ENCODE measurements around the gene CDCA3.

- TF ChIP-seq ZNF121 (CRISPR knock-in tag; IDR thresholded peaks at IDR 0.05) (no peak), ATF2 (CRISPR knock-in tag; IDR thresholded peaks at IDR 0.05; ENCODE audit: borderline replicate concordance, low read depth) (no peak), ESRRA (CRISPR knock-in tag; IDR thresholded peaks at IDR 0.05; ENCODE audit: borderline replicate concordance) (no peak), FOXJ3 (CRISPR knock-in tag; IDR thresholded peaks at IDR 0.05; ENCODE audit: borderline replicate concordance) (no peak), CTCF (IDR thresholded peaks at IDR 0.05) (no peak), E2F1 (CRISPR knock-in tag; IDR thresholded peaks at IDR 0.05) (no peak), SP1 (CRISPR knock-in tag; conservative IDR thresholded peaks at IDR 0.05) (no peak), FOXK1 (CRISPR knock-in tag; IDR thresholded peaks at IDR 0.05) (no peak), STAT6 (CRISPR knock-in tag; conservative IDR thresholded peaks at IDR 0.05; ENCODE audit: low read depth) (no peak), ATF3 (CRISPR knock-in tag; conservative IDR thresholded peaks at IDR 0.05) (no peak), AR (CRISPR knock-in tag; IDR thresholded peaks at IDR 0.05) (no peak), CBFB (CRISPR knock-in tag; IDR thresholded peaks at IDR 0.05; ENCODE audit: low read depth) (no peak)
These were observed 40.5 kb upstream of the CDCA3 start for GRCh38 chr12:6891646-6892001.
